Natural killer cell (primary cell): ENCODE results near the gene PDE4B. TPM values are rescaled to one million over a fixed set of nuclear protein-coding genes. Genes with fewer than 3 reads are reported as not detected.
"Not testable (repeated sequence)": the region's sequence is repeated elsewhere in the genome, so short reads cannot be mapped to it uniquely, and the experiment has no call there.

Experiments
- ATAC-seq, 3 donors: fragments of 150-1000 bp in 2 of 3; fragments of 200-7000 bp in 1 of 3; cut with Tn5 transposase; 1 replicate in 1 of 3; 2 replicates in 2 of 3; pipeline ENCODE4 v1.10.0; 2021; ENCODE audit warnings: mild to moderate bottlenecking in 2 of 3, moderate library complexity in 2 of 3
- DNase-seq, 2 donors: peaks; one replicate each; pipeline versions ENCODE4 v3.0.0 to v3.0.0-alpha.2; 2013 to 2021; ENCODE audit warnings: mixed read lengths in 1 of 2
- H3K27ac ChIP-seq: one replicate; pipeline ENCODE4 v1.5.1; 2013; ENCODE audit warnings: mild to moderate bottlenecking, low read length
- H3K27me3 ChIP-seq: one replicate; pipeline ENCODE4 v1.6.1; 2013; ENCODE audit warnings: low read length; ENCODE audit not compliant: control insufficient read depth, insufficient read depth
- H3K36me3 ChIP-seq: one replicate; pipeline ENCODE4 v1.6.1; 2013; ENCODE audit warnings: low read length; ENCODE audit not compliant: control insufficient read depth, insufficient read depth
- H3K4me1 ChIP-seq: one replicate; pipeline ENCODE4 v1.6.1; 2013; ENCODE audit warnings: low read length; ENCODE audit not compliant: control insufficient read depth, insufficient read depth
- H3K4me3 ChIP-seq: one replicate; pipeline ENCODE4 v1.5.1; 2013; ENCODE audit warnings: low read length
- H3K9me3 ChIP-seq: one replicate; pipeline ENCODE4 v1.6.1; 2013; ENCODE audit warnings: low read length; ENCODE audit not compliant: control insufficient read depth, insufficient read depth
- H3K27ac Mint-ChIP-seq, 2 donors: one replicate each; pipeline ENCODE4 v1.8.0; 2022; ENCODE audit warnings: mild to moderate bottlenecking in 2 of 2, mixed read lengths in 2 of 2, moderate library complexity in 1 of 2
- H3K27me3 Mint-ChIP-seq, 2 donors: one replicate each; pipeline ENCODE4 v1.8.0; 2022; ENCODE audit warnings: low read depth in 2 of 2, mixed read lengths in 2 of 2
- H3K36me3 Mint-ChIP-seq: one replicate; pipeline ENCODE4 v1.8.0; 2022; ENCODE audit warnings: mixed read lengths
- H3K4me1 Mint-ChIP-seq, 2 donors: one replicate each; pipeline ENCODE4 v1.8.0; 2022; ENCODE audit warnings: mixed read lengths in 2 of 2
- H3K4me3 Mint-ChIP-seq: one replicate; pipeline ENCODE4 v1.8.0; 2022; ENCODE audit warnings: mild to moderate bottlenecking, moderate library complexity, mixed read lengths
- H3K9me3 Mint-ChIP-seq, 2 donors: one replicate each; pipeline ENCODE4 v1.8.0; 2022; ENCODE audit warnings: mixed read lengths in 2 of 2
- CTCF ChIP-seq: fragments of 200-600 bp; IDR thresholded peaks from one replicate; pipeline ENCODE4 v1.8.0; 2022; ENCODE audit warnings: antibody characterized with exemption
- WGBS: methylation state at CpG from one replicate; pipeline ENCODE4 v1.1.7; 2013; ENCODE audit warnings: missing lambda C conversion rate; ENCODE audit not compliant: insufficient coverage; 5-methylcytosine and 5-hydroxymethylcytosine counted together
- intact Hi-C: fragments of 100-400 bp; cut with micrococcal nuclease; formaldehyde crosslinking; loops from one replicate; pipeline ENCODE4 v1.14.2; 2022
- total RNA-seq, 4 donors: library from RNA; stranded (reverse); fragments of 120-200 nt in 1 of 4; gene quantifications; one replicate each; pipeline versions ENCODE4 v1.2.3 to v1.2.4, GENCODE V29; 2013 to 2022

Gene PDE4B
- total RNA-seq, 3 donors from 2014 or later (not counting 1 experiment from before 2014, with no cell fraction given) = 18.0 to 42.4 (median 25.5) TPM

GRCh38 chr1:66108624-66109023 is 315.9 kb downstream of the PDE4B start:
- ATAC-seq = no peak
- Mint-ChIP-seq H3K27ac (no peak overlapping the region), H3K27me3 (peaks cover 0 to 6% of the 10 kb centered on the region in 2 donors), H3K36me3 (no peaks in the 10 kb centered on the region), H3K9me3 (no peaks in the 10 kb centered on the region), H3K4me3 (no peak overlapping the region), H3K4me1 (no peaks in the 10 kb centered on the region)
- TF ChIP-seq CTCF = no peak
- Histone ChIP-seq H3K36me3 (no peaks in the 10 kb centered on the region), H3K4me3 (no peak overlapping the region), H3K27ac (no peak overlapping the region), H3K9me3 (no peaks in the 10 kb centered on the region), H3K4me1 (no peaks in the 10 kb centered on the region), H3K27me3 (peaks cover 5% of the 10 kb centered on the region)
- intact Hi-C loops = no loop called here
- no peak for DNase-seq
- no CpG with 5 or more reads among the region's 2 CpGs for WGBS

- WGBS = 92% methylated on average over 2 of the region's 2 CpGs
Measured at GRCh38 chr1:66112744-66113400, 320.2 kb downstream of the PDE4B start.

GRCh38 chr1:66119148-66119547 is 326.5 kb downstream of the PDE4B start:
- Mint-ChIP-seq H3K9me3 (peaks cover 2% of the 10 kb centered on the region in 2 donors), H3K27ac (no peak overlapping the region), H3K36me3 (no peaks in the 10 kb centered on the region), H3K4me1 (no peaks in the 10 kb centered on the region), H3K27me3 (peaks cover 0 to 3% of the 10 kb centered on the region in 2 donors), H3K4me3 (no peak overlapping the region)
- Histone ChIP-seq H3K4me1 (no peaks in the 10 kb centered on the region), H3K27ac (no peak overlapping the region), H3K36me3 (no peaks in the 10 kb centered on the region), H3K27me3 (peaks cover 2% of the 10 kb centered on the region), H3K9me3 (no peaks in the 10 kb centered on the region), H3K4me3 (no peak overlapping the region)
- ATAC-seq (no peak), DNase-seq (no peak)
- WGBS = 77% methylated on average over 7 of the region's 7 CpGs
- TF ChIP-seq CTCF = no peak
- intact Hi-C loops = no loop called here

More at GRCh38 chr1:66112744-66113400, 320.2 kb downstream of the PDE4B start:
- H3K4me3 Mint-ChIP-seq = no peak overlapping the region
- Histone ChIP-seq H3K27ac (no peak overlapping the region), H3K9me3 (no peaks in the 10 kb centered on the region), H3K27me3 (peaks cover 5% of the 10 kb centered on the region), H3K36me3 (no peaks in the 10 kb centered on the region), H3K4me3 (no peak overlapping the region), H3K4me1 (no peaks in the 10 kb centered on the region)
- H3K36me3 Mint-ChIP-seq = no peaks in the 10 kb centered on the region
- no peaks in the 10 kb centered on the region for H3K4me1 Mint-ChIP-seq
- no peak overlapping the region for H3K27ac Mint-ChIP-seq
- no peaks in the 10 kb centered on the region for H3K9me3 Mint-ChIP-seq
- ATAC-seq (no peak), DNase-seq (no peak)
- H3K27me3 Mint-ChIP-seq = peaks cover 0 to 6% of the 10 kb centered on the region in 2 donors
- intact Hi-C loops = no loop called here
- no peak for TF ChIP-seq CTCF

- H3K4me1 Mint-ChIP-seq = no peaks in the 10 kb centered on the region
- H3K36me3 ChIP-seq = no peaks in the 10 kb centered on the region
- H3K27me3 ChIP-seq = peaks cover 2% of the 10 kb centered on the region
- WGBS = 63% methylated on average over 3 of the region's 5 CpGs
- H3K36me3 Mint-ChIP-seq = no peaks in the 10 kb centered on the region
- H3K9me3 ChIP-seq = no peaks in the 10 kb centered on the region
- no peak overlapping the region for H3K4me3 ChIP-seq
- peaks cover 0 to 3% of the 10 kb centered on the region in 2 donors for H3K27me3 Mint-ChIP-seq
- intact Hi-C loops = no loop called here
- H3K4me3 Mint-ChIP-seq = no peak overlapping the region
- TF ChIP-seq CTCF = no peak
- DNase-seq (no peak), ATAC-seq (no peak)
- no peaks in the 10 kb centered on the region for H3K4me1 ChIP-seq
- H3K27ac ChIP-seq = no peak overlapping the region
- H3K27ac Mint-ChIP-seq = no peak overlapping the region
- H3K9me3 Mint-ChIP-seq = peaks cover 0 to 2% of the 10 kb centered on the region in 2 donors
Measured at GRCh38 chr1:66124670-66125069, 332.0 kb downstream of the PDE4B start.

GRCh38 chr1:66128641-66129040 is 335.9 kb downstream of the PDE4B start:
- H3K27me3 ChIP-seq, H3K9me3 ChIP-seq, H3K36me3 Mint-ChIP-seq, H3K4me3 ChIP-seq, H3K4me1 Mint-ChIP-seq, H3K9me3 Mint-ChIP-seq, H3K36me3 ChIP-seq, H3K4me3 Mint-ChIP-seq, H3K27ac ChIP-seq, H3K27ac Mint-ChIP-seq, H3K4me1 ChIP-seq, DNase-seq, intact Hi-C loops, H3K27me3 Mint-ChIP-seq, ATAC-seq: not testable (repeated sequence)
- 50% methylated on average over 3 of the region's 4 CpGs for WGBS
